ENCODE data around the gene RCC1.
"Not testable (repeated sequence)": the region's sequence is repeated elsewhere in the genome, so short reads cannot be mapped to it uniquely, and the experiment has no call there.

RCC1 gene

GRCh38 chr1:28577738-28578536 lies 72.1 kb downstream of the RCC1 start:
- H3K36me3 ChIP-seq (ENCODE audit: control insufficient read depth in 1 of 2, insufficient read depth in 2 of 2, low read length in 2 of 2) = peaks cover 27 to 49% of the 10 kb centered on the region in 2 donors

GRCh38 chr1:28578696-28579218 lies 72.9 kb downstream of the RCC1 start:
- peaks cover 27 to 43% of the 10 kb centered on the region in 2 donors for H3K36me3 ChIP-seq (ENCODE audit: control insufficient read depth in 1 of 2, insufficient read depth in 2 of 2, low read length in 2 of 2)

More at GRCh38 chr1:28577738-28578536, 72.1 kb downstream of the RCC1 start:
- Histone ChIP-seq H3K27ac (ENCODE audit: low read length) (no peak overlapping the region), H3K4me3 (ENCODE audit: low read depth in 1 of 2, low read length in 2 of 2) (no peak overlapping the region), H3K9me3 (ENCODE audit: control insufficient read depth in 1 of 2, low read length in 2 of 2) (no peaks in the 10 kb centered on the region), H3K4me1 (ENCODE audit: control insufficient read depth in 1 of 2, insufficient read depth in 2 of 2, low read length in 2 of 2) (peaks cover 7 to 16% of the 10 kb centered on the region in 2 donors), H3K27me3 (ENCODE audit: low read depth, low read length) (no peaks in the 10 kb centered on the region)

GRCh38 chr1:28579401-28579800 lies 73.6 kb downstream of the RCC1 start:
- H3K4me1 ChIP-seq (ENCODE audit: control insufficient read depth in 1 of 2, insufficient read depth in 2 of 2, low read length in 2 of 2) = peaks cover 7 to 16% of the 10 kb centered on the region in 2 donors
- H3K27me3 ChIP-seq (ENCODE audit: low read depth, low read length) = no peaks in the 10 kb centered on the region
- peaks cover 27 to 37% of the 10 kb centered on the region in 2 donors for H3K36me3 ChIP-seq (ENCODE audit: control insufficient read depth in 1 of 2, insufficient read depth in 2 of 2, low read length in 2 of 2)
- H3K27ac ChIP-seq (ENCODE audit: low read length) = no peak overlapping the region
- peak overlapping the region in 1 of 2 donors; percentile 3 for H3K4me3 ChIP-seq (ENCODE audit: low read depth in 1 of 2, low read length in 2 of 2)
- no peaks in the 10 kb centered on the region for H3K9me3 ChIP-seq (ENCODE audit: control insufficient read depth in 1 of 2, low read length in 2 of 2)

More at GRCh38 chr1:28578696-28579218, 72.9 kb downstream of the RCC1 start:
- Histone ChIP-seq H3K4me3 (ENCODE audit: low read depth in 1 of 2, low read length in 2 of 2) (no peak overlapping the region), H3K27me3 (ENCODE audit: low read depth, low read length) (no peaks in the 10 kb centered on the region), H3K9me3 (ENCODE audit: control insufficient read depth in 1 of 2, low read length in 2 of 2) (no peaks in the 10 kb centered on the region), H3K27ac (ENCODE audit: low read length) (no peak overlapping the region), H3K4me1 (ENCODE audit: control insufficient read depth in 1 of 2, insufficient read depth in 2 of 2, low read length in 2 of 2) (peaks cover 7 to 16% of the 10 kb centered on the region in 2 donors)

GRCh38 chr1:28580722-28581530 lies 75.1 kb downstream of the RCC1 start:
- Histone ChIP-seq H3K9me3 (ENCODE audit: control insufficient read depth in 1 of 2, low read length in 2 of 2) (no peaks in the 10 kb centered on the region), H3K27me3 (ENCODE audit: low read depth, low read length) (no peaks in the 10 kb centered on the region), H3K4me1 (ENCODE audit: control insufficient read depth in 1 of 2, insufficient read depth in 2 of 2, low read length in 2 of 2) (peaks cover 7 to 16% of the 10 kb centered on the region in 2 donors), H3K27ac (ENCODE audit: low read length) (peak overlapping the region; percentile 66), H3K36me3 (ENCODE audit: control insufficient read depth in 1 of 2, insufficient read depth in 2 of 2, low read length in 2 of 2) (peaks cover 27 to 30% of the 10 kb centered on the region in 2 donors), H3K4me3 (ENCODE audit: low read depth in 1 of 2, low read length in 2 of 2) (peak overlapping the region; percentile 87 to 96)

- H3K36me3 ChIP-seq (ENCODE audit: control insufficient read depth in 1 of 2, insufficient read depth in 2 of 2, low read length in 2 of 2) = peaks cover 27 to 30% of the 10 kb centered on the region in 2 donors
- H3K4me1 ChIP-seq (ENCODE audit: control insufficient read depth in 1 of 2, insufficient read depth in 2 of 2, low read length in 2 of 2) = peaks cover 7 to 16% of the 10 kb centered on the region in 2 donors
- H3K27me3 ChIP-seq (ENCODE audit: low read depth, low read length) = no peaks in the 10 kb centered on the region
- H3K9me3 ChIP-seq (ENCODE audit: control insufficient read depth in 1 of 2, low read length in 2 of 2) = no peaks in the 10 kb centered on the region
- H3K27ac ChIP-seq (ENCODE audit: low read length) = peak overlapping the region; percentile 90
- peak overlapping the region; percentile 87 to 96 for H3K4me3 ChIP-seq (ENCODE audit: low read depth in 1 of 2, low read length in 2 of 2)
These were observed 75.8 kb downstream of the RCC1 start for GRCh38 chr1:28581531-28582247.

GRCh38 chr1:28582248-28582615 lies 76.4 kb downstream of the RCC1 start:
- Histone ChIP-seq H3K4me1 (ENCODE audit: control insufficient read depth in 1 of 2, insufficient read depth in 2 of 2, low read length in 2 of 2) (peaks cover 7 to 16% of the 10 kb centered on the region in 2 donors), H3K4me3 (ENCODE audit: low read depth in 1 of 2, low read length in 2 of 2) (peak overlapping the region; percentile 87 to 96), H3K27ac (ENCODE audit: low read length) (peak overlapping the region; percentile 90)

GRCh38 chr1:28586585-28587391 lies 80.9 kb downstream of the RCC1 start:
- H3K4me3 ChIP-seq (ENCODE audit: low read depth in 1 of 2, low read length in 2 of 2); H3K27ac ChIP-seq (ENCODE audit: low read length); H3K36me3 ChIP-seq (ENCODE audit: control insufficient read depth in 1 of 2, insufficient read depth in 2 of 2, low read length in 2 of 2); H3K27me3 ChIP-seq (ENCODE audit: low read depth, low read length); H3K9me3 ChIP-seq (ENCODE audit: control insufficient read depth in 1 of 2, low read length in 2 of 2); H3K4me1 ChIP-seq (ENCODE audit: control insufficient read depth in 1 of 2, insufficient read depth in 2 of 2, low read length in 2 of 2): not testable (repeated sequence)

More at GRCh38 chr1:28582248-28582615, 76.4 kb downstream of the RCC1 start:
- Histone ChIP-seq H3K9me3 (ENCODE audit: control insufficient read depth in 1 of 2, low read length in 2 of 2) (no peaks in the 10 kb centered on the region), H3K27me3 (ENCODE audit: low read depth, low read length) (no peaks in the 10 kb centered on the region), H3K36me3 (ENCODE audit: control insufficient read depth in 1 of 2, insufficient read depth in 2 of 2, low read length in 2 of 2) (peaks cover 23 to 26% of the 10 kb centered on the region in 2 donors)
